Activated CD4-positive, alpha-beta T cell treated with anti-CD3 and anti-CD28 coated beads for 4 hours (primary cell): ENCODE data around the gene EIF4G3.
"Not testable (repeated sequence)": the region's sequence is repeated elsewhere in the genome, so short reads cannot be mapped to it uniquely, and the experiment has no call there.

ENCODE experiments used
- DNase-seq, 2 donors: peaks; one replicate each; pipeline ENCODE4 v3.0.0-alpha.2; 2020

The EIF4G3 gene

GRCh38 chr1:21152423-21153100, 24.1 kb downstream of the EIF4G3 start:
- no peak for DNase-seq

GRCh38 chr1:21149855-21150432, 26.8 kb downstream of the EIF4G3 start:
- DNase-seq = no peak

GRCh38 chr1:21149430-21149854, 27.3 kb downstream of the EIF4G3 start:
- no peak for DNase-seq

- no peak for DNase-seq
These were observed 32.9 kb downstream of the EIF4G3 start for GRCh38 chr1:21143752-21144151.

- no peak for DNase-seq
These were observed 33.6 kb downstream of the EIF4G3 start for GRCh38 chr1:21143138-21143537.

- no peak for DNase-seq
These were observed 35.7 kb downstream of the EIF4G3 start for GRCh38 chr1:21141030-21141429.

GRCh38 chr1:21139601-21140000, 37.1 kb downstream of the EIF4G3 start:
- no peak for DNase-seq

GRCh38 chr1:21136344-21136743, 40.4 kb downstream of the EIF4G3 start:
- DNase-seq = not testable (repeated sequence)

GRCh38 chr1:21131200-21131599, 45.5 kb downstream of the EIF4G3 start:
- no peak for DNase-seq

- no peak for DNase-seq
These were observed 47.3 kb downstream of the EIF4G3 start for GRCh38 chr1:21129407-21129806.

GRCh38 chr1:21126324-21126723, 50.4 kb downstream of the EIF4G3 start:
- DNase-seq = no peak

- DNase-seq = no peak
These were observed 51.9 kb downstream of the EIF4G3 start for GRCh38 chr1:21124846-21125245.

- no peak for DNase-seq
These were observed 53.3 kb downstream of the EIF4G3 start for GRCh38 chr1:21123287-21123948.

GRCh38 chr1:21121764-21122471, 54.8 kb downstream of the EIF4G3 start:
- DNase-seq = no peak

- no peak for DNase-seq
These were observed 58.5 kb downstream of the EIF4G3 start for GRCh38 chr1:21118167-21118566.

GRCh38 chr1:21117597-21118001, 59.1 kb downstream of the EIF4G3 start:
- no peak for DNase-seq

- no peak for DNase-seq
These were observed 59.5 kb downstream of the EIF4G3 start for GRCh38 chr1:21117159-21117558.

GRCh38 chr1:21115098-21115760, 61.5 kb downstream of the EIF4G3 start:
- DNase-seq = no peak

GRCh38 chr1:21114431-21114830, 62.3 kb downstream of the EIF4G3 start:
- DNase-seq = no peak

- no peak for DNase-seq
These were observed 66.5 kb downstream of the EIF4G3 start for GRCh38 chr1:21110163-21110562.

- DNase-seq = no peak
These were observed 70.0 kb downstream of the EIF4G3 start for GRCh38 chr1:21106709-21107108.

GRCh38 chr1:21106238-21106637, 70.5 kb downstream of the EIF4G3 start:
- DNase-seq = no peak

GRCh38 chr1:21105807-21106206, 70.9 kb downstream of the EIF4G3 start:
- DNase-seq = no peak
